ENCODE measurements around the gene CALM3.
"Not testable (repeated sequence)": the region's sequence is repeated elsewhere in the genome, so short reads cannot be mapped to it uniquely, and the experiment has no call there.

Gene CALM3

DNA sequence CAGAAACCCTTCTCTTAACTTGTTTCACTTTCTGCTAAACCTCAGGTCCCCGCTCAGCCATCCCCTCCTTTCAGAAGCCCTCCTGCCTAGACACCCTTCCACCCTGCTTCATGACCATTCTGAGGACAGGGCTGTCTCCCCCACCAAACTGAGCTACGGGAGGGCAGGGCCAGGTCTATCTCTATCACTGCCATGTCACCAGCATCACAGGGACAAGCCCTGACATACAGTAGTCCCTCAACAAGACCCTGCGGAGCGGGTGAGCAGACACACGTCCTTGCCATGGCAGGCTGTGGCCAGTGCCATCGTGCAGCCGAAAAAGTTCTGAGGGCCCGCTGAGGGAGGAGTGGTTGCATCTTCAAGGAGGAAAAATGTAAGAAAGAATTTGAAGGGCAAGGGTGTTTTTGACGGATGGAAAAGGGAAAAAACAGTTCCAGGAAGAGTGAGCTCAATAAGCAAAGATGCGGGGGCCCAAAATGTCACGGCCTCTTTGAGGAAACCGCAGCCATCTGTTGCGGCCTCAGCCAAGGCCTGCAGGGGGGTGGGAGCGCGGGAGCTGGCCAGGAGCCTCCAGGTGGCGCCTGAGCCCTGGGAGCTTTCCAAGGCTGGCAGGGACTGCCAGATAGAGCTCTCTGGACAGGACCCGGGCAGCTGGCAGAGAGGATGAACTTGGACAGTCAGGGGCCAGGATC, 15.6 kb downstream of the CALM3 start:
- DNase-seq = peak in 1 of 2 experiments; percentile 21

DNA sequence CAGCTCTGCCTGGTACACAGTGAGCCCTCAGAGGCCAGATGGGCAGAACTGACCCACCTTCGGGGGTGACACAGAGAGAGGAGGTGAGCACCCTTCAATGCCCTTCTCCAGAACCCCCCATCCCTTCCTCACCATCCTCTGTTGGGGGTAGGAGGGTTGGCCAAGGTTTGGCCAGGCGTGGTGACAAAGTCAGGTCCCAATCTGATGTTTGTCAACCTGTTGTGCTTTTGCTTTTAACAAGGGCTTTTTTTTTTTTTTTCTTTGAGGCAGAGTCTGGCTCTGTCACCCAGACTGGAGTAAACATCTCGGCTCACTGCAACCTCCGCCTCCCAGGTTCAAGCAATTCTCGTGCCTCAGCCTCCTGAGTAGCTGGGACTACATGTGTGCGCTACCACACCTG, 16.5 kb downstream of the CALM3 start:
- no peak for DNase-seq

GRCh38 chr19:46618670-46619231, 17.6 kb downstream of the CALM3 start:
- peak in 1 of 2 experiments; percentile 27 for DNase-seq

DNA sequence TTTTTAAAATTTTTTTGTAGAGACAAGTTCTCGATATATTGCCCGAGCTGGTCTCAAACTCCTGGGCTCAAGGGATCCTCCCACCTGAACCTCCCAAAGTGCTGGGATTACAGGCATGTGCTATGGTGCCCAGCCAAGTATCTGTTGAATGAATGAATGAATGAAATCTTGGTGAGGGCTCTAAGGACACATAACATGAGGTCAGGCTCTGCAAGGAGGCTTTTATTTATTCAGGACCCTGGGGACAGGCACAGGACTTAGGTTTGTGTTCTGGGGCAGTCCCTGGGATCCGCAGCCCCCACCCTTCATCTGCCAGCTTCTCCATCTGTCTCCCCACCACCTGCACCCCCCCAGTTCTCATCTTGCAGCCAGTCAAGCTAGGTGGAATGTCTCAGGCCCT, 19.1 kb downstream of the CALM3 start:
- DNase-seq = no peak

DNA sequence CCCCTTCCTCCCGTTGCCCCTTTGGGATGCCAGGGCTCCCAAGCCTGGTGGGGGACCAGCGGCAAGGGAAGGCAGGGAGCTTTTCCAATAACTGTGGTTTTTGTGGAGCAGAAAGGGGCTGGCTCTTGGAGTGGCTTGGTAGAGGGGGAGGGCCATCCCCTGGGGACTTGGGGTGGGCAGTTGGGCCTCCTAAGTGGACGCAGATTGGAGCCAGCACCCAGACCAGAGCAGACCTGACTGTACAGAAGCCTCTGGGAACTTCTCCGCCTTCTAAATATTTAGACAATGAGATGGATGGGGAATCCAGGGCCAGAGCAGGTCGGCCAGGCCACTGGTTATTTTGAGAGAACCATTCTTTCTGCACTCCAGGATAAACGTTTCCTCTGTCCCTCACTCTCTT, 19.6 kb downstream of the CALM3 start:
- DNase-seq = no peak

GRCh38 chr19:46621191-46622117, 20.3 kb downstream of the CALM3 start:
- DNase-seq = no peak

DNA sequence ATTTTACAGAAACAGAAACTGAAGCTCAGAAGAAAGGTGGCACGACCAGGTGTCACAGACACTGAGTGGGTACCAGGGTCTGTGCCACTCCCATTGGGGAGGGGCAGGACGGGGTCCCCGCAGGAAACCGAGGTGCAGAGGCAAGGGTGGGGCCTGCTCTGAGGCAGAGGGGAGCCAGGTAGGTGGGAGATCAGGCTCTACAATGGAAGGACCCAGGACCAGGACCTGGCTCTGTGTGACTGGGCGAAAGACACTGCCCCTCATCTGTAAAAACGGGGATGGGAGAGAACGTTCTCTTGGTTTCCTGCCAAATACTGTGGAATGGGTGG, 21.0 kb downstream of the CALM3 start:
- DNase-seq = no peak

- no peak for DNase-seq
These were observed 22.9 kb downstream of the CALM3 start for GRCh38 chr19:46623915-46624502.

- no peak for DNase-seq
These were observed 24.0 kb downstream of the CALM3 start, which contains the start of gene PTGIR for GRCh38 chr19:46624958-46625661. PTGIR (minus strand) TSS chr19:46625089; CDS start chr19:46624225, 864 bp downstream.

DNA sequence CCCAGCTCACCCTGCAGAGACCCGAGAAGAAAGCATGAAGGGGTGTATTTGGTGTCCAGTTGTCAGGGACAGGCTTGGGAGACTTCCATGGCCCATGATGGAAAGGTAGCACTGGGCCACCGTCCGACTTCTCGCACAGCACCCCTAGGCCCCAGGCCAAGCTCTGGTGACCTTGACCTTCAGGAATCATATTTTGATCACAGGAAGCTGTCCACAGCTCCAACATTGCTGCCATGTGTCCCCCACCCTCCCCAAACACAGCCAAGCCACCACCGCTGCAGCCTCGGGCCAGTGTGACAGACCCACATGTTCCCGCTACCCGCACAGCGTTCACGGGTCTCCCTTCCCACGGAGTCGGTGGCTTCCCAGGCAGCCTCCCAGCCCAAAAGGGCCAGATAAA, 24.6 kb downstream of the CALM3 start:
- no peak for DNase-seq

DNA sequence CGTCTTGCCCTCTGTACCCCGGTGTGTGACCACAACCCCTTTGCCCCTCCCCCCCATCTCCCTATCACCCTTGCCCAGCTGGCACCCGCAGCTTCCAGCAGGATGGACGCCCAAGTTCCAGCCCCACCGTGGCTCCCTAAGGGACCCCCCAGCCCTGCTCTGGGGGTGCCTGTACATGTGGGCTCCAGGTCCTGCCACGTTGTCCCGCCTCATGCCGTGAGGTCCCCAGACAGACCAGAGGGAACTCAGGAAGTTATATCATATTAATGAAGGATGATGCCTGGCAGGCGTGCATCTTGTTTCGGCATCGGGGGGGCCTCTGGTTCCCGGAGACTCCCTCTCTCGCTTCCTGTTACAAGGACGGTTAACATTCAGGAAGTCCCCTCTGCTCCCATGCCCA, 25.3 kb downstream of the CALM3 start:
- no peak for DNase-seq

DNA sequence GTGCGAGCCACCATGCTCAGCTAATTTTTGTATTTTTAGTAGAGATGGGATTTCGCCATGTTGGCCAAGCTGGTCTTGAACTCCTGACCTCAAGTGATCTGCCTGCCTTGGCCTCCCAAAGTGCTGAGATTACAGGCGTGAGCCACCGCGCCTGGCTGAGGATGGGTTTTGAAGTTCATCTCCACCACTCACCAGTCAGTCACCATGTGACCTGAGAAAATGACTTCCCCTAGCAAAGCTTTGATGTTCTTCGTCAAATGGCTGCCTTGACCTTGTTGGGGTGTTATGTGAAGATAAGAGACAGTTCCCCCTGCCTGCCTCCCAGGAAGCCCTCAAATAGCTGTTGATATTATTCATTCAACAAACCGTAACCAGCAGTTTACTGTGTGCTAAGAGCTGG, 27.8 kb downstream of the CALM3 start:
- DNase-seq = not testable (repeated sequence)

GRCh38 chr19:46629546-46630025, 28.5 kb downstream of the CALM3 start:
- DNase-seq = no peak

DNA sequence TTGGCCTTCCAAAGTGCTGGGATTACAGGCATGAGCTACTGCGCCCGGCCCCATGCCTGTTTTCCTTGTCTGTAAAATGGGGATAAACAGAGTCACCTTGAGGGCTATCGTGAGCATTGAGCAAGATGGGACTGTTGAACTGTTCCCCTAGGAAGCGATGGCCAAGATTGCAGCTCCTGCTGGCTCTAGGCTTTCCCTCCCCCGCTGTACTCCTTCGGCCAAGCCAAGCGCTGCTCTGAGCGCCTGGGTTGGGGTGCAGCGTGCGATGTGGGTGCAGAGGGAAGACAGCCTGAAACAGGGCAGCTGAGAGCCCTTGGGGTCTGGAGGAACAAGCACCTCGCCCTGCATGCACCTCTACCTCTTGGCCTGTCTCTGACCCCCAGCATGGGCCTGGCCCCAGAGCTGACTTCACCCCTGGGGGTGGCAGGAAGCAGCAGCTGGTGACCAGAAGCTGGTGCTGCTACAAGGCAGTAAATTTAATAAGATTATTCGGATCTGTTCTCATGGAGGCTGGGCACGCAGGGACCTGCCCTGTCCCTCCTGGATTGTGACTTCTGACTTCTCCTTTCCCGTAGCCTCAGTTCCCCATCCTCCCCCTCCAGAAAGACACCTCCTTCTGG, 29.6 kb downstream of the CALM3 start:
- DNase-seq = no peak

DNA sequence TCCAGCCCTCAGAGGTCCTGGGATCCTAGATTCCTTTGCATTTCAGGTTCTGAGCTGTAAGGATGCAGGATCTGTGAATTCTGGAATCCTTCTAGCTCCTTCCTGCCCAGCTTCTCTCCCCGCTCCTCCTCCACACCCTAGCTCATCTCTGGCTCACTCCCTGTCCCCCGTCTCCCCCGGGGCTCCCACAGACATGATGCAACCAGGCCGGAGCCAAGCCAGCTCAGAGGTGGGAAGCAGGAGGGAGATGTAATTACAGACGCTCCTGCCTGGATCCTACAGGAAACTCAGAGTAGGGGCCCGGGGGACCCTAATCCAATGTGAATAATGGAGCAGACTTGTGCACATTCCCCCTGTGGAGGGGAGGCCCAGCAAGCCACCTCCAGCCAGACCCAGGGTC, 30.4 kb downstream of the CALM3 start:
- no peak for DNase-seq

GRCh38 chr19:46633130-46633529, 32.0 kb downstream of the CALM3 start:
- DNase-seq = no peak

- DNase-seq = peak; percentile 61 to 70
These were observed 33.0 kb downstream of the CALM3 start for GRCh38 chr19:46634045-46634655.

DNA sequence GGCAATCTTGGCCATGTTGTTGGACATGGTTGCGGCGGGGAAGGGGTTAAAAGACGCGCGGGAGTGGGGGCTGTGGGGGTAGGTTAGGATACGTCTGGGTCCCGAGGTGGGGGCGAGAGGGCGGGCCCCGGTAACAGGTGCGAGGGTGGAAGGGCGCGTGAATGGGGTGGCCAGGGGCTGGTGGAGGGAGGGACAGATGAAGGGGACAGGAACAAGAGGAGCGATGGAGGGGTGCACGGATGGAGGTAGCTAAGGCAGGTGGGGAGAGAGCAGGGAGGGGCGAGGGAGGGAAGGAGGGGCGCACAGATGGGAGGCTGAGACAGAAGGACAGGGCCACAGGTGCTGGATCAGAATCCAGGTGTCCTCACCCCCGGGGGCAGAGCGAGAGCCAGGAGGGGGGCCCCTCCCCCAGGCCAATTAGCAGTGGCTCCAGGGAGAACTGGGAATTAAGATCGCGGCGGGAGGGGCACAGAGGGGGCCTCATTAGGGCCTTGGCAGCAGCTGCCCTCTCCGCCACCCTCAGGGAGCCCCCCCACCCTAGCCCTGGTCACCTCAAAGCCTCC, 33.6 kb downstream of the CALM3 start:
- no peak for DNase-seq

DNA sequence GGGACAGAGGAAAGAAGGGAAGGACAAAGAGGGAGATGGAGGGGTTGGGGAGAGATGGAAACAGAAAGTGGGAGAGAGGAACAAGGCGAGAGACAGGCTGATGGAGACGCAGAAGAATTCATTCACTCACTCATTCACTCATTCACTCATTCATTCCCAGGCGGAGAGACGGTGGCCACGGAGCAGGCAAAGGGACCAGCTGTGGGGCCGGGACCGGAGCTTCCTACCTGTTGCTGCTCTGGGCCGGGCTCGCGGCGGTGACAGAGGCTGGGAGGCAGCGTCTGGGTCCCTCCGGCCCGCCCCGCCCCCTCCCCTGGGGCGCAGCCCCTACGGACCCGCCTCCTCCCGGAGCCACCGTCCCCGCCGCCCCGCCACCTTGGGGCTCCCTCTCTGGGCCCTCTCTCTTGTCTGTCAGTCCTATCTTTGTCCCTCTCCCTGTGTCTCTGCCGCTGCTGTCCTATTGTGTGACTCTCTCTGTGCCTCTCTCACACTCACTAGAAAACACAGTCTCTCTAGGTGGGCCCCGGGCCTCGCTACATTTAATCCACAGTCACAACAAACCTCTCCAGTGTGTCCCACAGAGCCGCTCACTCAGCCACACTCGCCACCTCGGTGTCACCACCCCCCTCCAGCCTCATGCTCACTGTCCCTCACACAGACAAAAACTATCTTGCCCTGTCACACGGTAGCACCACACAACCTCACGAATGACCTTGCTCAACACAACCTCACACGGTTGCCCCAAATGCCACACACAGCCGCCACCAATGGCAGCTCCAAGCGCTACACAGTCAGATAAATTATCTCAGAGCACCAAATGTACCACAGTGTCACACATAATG, 35.0 kb downstream of the CALM3 start, which contains the start of gene GNG8:
TSS of gene GNG8 (minus strand) at position 283 of the 842 bp plus-strand sequence. CDS start 1,520 bp downstream, outside the sequence.
- DNase-seq = no peak

DNA sequence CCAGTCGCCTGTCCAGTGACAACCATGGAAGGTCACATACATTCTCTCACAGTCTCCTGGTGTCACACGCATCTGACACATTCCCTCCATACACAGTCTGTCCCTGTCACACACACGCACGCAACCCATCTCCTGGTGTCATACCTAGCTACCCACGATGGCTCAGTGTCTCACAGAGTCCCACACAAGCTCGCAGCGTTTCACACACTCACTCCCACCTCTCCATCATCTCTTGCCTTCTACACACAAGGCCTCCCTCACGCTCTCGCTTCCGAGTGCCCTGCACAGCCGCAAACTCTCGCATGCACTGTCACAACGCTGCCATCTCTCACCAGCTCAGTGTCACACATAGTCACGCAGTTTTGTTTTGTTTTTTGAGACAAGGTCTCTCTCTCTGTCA, 36.1 kb downstream of the CALM3 start:
- no peak for DNase-seq

All from AML-193 (cell line).